ENCODE results near the gene DNAAF5. TPM values are rescaled to one million over a fixed set of nuclear protein-coding genes. Genes with fewer than 3 reads are reported as not detected.
A peak's percentile ranks its signal among the peaks of the same experiment; 100 is the strongest.

DNAAF5 gene
- total RNA-seq, 1 experiment from 2014 or later: 101 TPM

- no peaks in the 10 kb centered on the region; the same call in 1 of the 2 replicates for H3K36me3 ChIP-seq (replicated peaks; ENCODE audit: control insufficient read depth, insufficient read depth, low read length)
- DNase-seq: no peak
- H3K4me3 ChIP-seq (ENCODE audit: insufficient read depth, low read depth, low read length): no peak overlapping the region
- H3K27me3 ChIP-seq (ENCODE audit: control insufficient read depth, insufficient read depth, low read length): no peaks in the 10 kb centered on the region
Measured at GRCh38 chr7:696812-697551, 29.5 kb upstream of the DNAAF5 start.

DNA sequence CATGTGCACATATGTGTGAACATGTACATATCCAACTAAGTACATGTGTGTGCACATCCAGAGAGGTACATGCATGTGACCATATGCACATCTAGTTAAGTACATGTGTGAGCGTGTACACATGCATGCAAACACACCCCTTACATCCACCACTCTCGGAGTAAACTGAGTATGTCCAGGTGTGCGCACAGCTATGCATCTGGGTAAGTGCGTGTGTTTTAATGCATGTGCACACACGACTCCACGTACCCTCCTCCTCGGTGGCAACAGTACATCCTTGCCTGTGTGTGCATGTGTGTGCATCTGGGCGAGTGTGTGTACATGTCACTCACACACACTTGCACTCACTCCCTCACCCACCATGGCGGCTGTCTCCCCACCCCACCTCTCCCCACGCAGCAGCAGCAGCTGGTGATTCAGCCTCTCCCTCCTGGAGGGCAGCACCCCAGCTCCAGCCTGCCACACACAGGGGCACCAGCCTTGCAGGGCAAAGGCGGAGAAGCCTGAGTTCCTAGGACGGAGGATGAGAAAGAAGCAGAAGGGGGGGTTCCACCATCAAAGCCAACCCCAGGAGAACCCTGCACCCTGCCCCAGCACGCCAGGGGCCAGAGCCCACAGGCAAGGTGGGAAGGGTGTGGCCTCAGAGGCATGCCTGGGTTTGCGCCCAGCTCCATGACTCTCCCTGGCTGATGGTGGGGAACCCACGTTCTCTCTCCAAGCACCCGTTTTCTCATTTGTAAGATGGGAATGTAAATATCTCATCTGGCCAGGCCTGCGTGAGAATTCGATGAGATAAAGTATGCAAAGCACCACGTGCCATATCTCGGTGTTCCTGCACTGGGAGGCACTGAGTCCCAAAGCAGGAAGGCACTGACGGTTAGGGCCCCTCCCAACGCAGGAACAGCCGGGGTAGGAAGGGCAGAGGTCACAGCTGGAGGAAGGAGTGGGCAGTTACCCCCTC, 27.7 kb upstream of the DNAAF5 start:
- H3K4me3 ChIP-seq (ENCODE audit: insufficient read depth, low read depth, low read length): no peak overlapping the region
- H3K36me3 ChIP-seq (replicated peaks; ENCODE audit: control insufficient read depth, insufficient read depth, low read length): no peaks in the 10 kb centered on the region
- no peaks in the 10 kb centered on the region for H3K27me3 ChIP-seq (ENCODE audit: control insufficient read depth, insufficient read depth, low read length)
- DNase-seq: no peak

- DNase-seq: no peak
Measured at GRCh38 chr7:699476-700170, 26.9 kb upstream of the DNAAF5 start.

GRCh38 chr7:701086-701671, 25.3 kb upstream of the DNAAF5 start:
- no peak for DNase-seq
- H3K27me3 ChIP-seq (ENCODE audit: control insufficient read depth, insufficient read depth, low read length): no peaks in the 10 kb centered on the region

More at GRCh38 chr7:699476-700170, 26.9 kb upstream of the DNAAF5 start:
- H3K36me3 ChIP-seq (replicated peaks; ENCODE audit: control insufficient read depth, insufficient read depth, low read length): no peaks in the 10 kb centered on the region
- H3K4me3 ChIP-seq (ENCODE audit: insufficient read depth, low read depth, low read length): no peak overlapping the region
- no peaks in the 10 kb centered on the region for H3K27me3 ChIP-seq (ENCODE audit: control insufficient read depth, insufficient read depth, low read length)

GRCh38 chr7:703049-703448, 23.4 kb upstream of the DNAAF5 start:
- Histone ChIP-seq H3K4me3 (ENCODE audit: insufficient read depth, low read depth, low read length) (no peak overlapping the region), H3K27me3 (ENCODE audit: control insufficient read depth, insufficient read depth, low read length) (no peaks in the 10 kb centered on the region), H3K36me3 (replicated peaks; ENCODE audit: control insufficient read depth, insufficient read depth, low read length) (no peaks in the 10 kb centered on the region)
- DNase-seq: no peak

More at GRCh38 chr7:701086-701671, 25.3 kb upstream of the DNAAF5 start:
- H3K36me3 ChIP-seq (replicated peaks; ENCODE audit: control insufficient read depth, insufficient read depth, low read length): no peaks in the 10 kb centered on the region
- no peak overlapping the region for H3K4me3 ChIP-seq (ENCODE audit: insufficient read depth, low read depth, low read length)

GRCh38 chr7:706721-707120, 19.8 kb upstream of the DNAAF5 start:
- H3K27me3 ChIP-seq (ENCODE audit: control insufficient read depth, insufficient read depth, low read length): no peaks in the 10 kb centered on the region
- no peak for DNase-seq
- no peak overlapping the region for H3K4me3 ChIP-seq (ENCODE audit: insufficient read depth, low read depth, low read length)
- H3K36me3 ChIP-seq (replicated peaks; ENCODE audit: control insufficient read depth, insufficient read depth, low read length): no peaks in the 10 kb centered on the region

GRCh38 chr7:707296-708000, 19.1 kb upstream of the DNAAF5 start:
- Histone ChIP-seq H3K27me3 (ENCODE audit: control insufficient read depth, insufficient read depth, low read length) (no peaks in the 10 kb centered on the region), H3K4me3 (ENCODE audit: insufficient read depth, low read depth, low read length) (no peak overlapping the region), H3K36me3 (replicated peaks; ENCODE audit: control insufficient read depth, insufficient read depth, low read length) (no peaks in the 10 kb centered on the region)
- no peak for DNase-seq

DNA sequence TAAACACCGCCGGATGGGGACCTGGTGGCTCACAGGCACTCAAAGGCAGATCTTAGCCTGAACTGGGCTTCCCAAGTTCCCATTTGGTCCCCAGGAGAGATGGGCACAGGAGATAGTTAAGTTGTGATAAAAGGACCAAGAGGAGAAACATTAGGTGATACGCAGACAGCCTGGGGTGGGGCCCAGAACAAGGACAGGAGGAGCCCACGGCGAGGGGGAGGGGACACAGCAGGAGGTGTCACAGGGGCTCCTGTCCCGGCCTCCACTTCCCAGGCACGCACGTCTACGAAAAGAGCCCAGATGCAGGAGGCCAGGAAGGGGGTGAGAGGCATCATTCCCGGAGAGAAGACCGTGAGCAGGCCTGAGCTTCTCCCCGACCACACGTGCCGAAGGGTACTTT, 16.3 kb upstream of the DNAAF5 start:
- DNase-seq: no peak
- H3K4me3 ChIP-seq (ENCODE audit: insufficient read depth, low read depth, low read length): no peak overlapping the region
- no peaks in the 10 kb centered on the region for H3K36me3 ChIP-seq (replicated peaks; ENCODE audit: control insufficient read depth, insufficient read depth, low read length)
- H3K27me3 ChIP-seq (ENCODE audit: control insufficient read depth, insufficient read depth, low read length): no peaks in the 10 kb centered on the region

- Histone ChIP-seq H3K27me3 (ENCODE audit: control insufficient read depth, insufficient read depth, low read length) (no peaks in the 10 kb centered on the region), H3K36me3 (replicated peaks; ENCODE audit: control insufficient read depth, insufficient read depth, low read length) (no peaks in the 10 kb centered on the region), H3K4me3 (ENCODE audit: insufficient read depth, low read depth, low read length) (peak overlapping the region; percentile 39; the same call in 1 of the 2 replicates)
- peak; percentile 57 for DNase-seq
Measured at GRCh38 chr7:711093-711921, 15.2 kb upstream of the DNAAF5 start.

DNA sequence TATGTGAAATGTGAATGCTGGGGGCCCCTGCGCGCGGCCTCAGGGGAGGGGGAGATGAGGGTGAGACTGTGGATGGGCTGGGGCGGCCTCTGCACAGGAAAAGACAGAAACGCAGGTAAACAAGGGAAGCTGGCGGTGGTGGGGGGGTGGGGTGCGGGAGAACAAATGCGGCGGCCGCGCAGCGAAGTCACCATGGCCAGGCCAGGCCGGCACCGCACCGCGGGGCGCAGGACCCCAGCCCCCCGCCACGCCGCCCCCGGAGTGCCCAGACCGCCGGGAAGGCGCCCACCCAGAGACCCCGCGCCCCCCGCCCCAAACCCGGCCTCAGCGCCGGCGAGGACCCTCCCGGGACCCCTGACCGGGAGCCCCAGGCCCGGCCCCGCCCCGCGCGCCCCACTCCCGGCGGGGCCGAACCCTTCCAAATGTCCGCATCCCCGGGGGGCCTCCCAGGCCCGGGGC, 14.5 kb upstream of the DNAAF5 start:
- peak overlapping the region; percentile 39 for H3K4me3 ChIP-seq (ENCODE audit: insufficient read depth, low read depth, low read length)

DNA sequence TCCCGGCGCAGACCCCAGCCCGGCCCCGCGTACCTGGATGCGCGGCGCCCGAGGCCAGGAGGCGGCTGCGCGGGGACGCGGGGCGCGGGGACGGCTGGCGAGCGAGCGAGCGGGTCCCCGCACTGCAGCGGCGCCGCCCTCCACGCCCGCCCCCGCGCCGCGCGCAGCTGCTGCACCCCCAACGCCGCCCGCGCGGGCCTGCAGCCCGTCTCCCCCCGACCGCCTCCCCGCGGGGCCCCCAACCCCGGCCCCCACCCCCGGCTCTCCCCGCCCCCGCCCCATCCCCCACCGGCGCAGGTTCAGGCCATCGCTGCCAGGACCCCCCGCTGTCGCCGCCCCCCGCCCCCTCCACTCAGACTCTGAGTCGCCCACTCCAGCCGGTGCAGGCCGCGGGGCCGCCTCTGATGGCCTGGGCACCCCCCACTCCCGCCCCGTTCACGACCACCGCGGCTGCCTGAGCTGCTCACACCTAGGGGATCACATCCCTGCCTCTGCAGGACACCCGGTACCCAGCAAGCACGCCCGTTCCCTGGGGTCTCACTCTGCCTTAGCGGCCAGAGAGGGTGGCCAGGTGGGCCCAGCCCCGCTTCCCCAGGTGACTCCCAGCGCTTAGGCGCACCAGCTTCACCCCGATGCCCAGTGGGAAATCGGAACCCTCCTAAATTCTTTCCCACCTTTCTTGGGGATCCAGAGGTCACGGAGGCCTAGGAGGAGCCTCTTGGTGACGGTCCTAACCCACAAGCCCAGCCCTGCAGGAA, 13.9 kb upstream of the DNAAF5 start:
- no peaks in the 10 kb centered on the region for H3K36me3 ChIP-seq (replicated peaks; ENCODE audit: control insufficient read depth, insufficient read depth, low read length)
- peak overlapping the region; percentile 39 for H3K4me3 ChIP-seq (ENCODE audit: insufficient read depth, low read depth, low read length)
- H3K27me3 ChIP-seq (ENCODE audit: control insufficient read depth, insufficient read depth, low read length): no peaks in the 10 kb centered on the region
- peak; percentile 82 for DNase-seq

More for the DNA sequence above, 14.5 kb upstream of the DNAAF5 start:
- Histone ChIP-seq H3K36me3 (replicated peaks; ENCODE audit: control insufficient read depth, insufficient read depth, low read length) (no peaks in the 10 kb centered on the region), H3K27me3 (ENCODE audit: control insufficient read depth, insufficient read depth, low read length) (no peaks in the 10 kb centered on the region)
- DNase-seq: peak; percentile 77

DNA sequence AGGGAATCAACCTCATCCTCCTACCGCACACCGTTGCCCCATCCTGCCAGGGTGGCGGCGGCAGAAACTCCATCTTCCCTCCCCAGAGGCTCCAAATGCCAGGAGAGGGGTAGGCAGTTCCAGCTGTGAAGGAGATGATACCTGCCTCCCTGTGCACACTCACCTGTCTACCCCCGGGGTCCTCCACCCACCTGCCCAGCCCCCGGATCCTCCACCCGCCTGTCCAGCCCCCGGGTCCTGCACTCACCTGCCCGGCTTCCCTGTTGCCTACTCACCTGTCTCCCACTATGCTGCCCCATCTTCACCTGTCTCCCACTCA, 13.4 kb upstream of the DNAAF5 start:
- DNase-seq: peak; percentile 70
- Histone ChIP-seq H3K36me3 (replicated peaks; ENCODE audit: control insufficient read depth, insufficient read depth, low read length) (no peaks in the 10 kb centered on the region), H3K4me3 (ENCODE audit: insufficient read depth, low read depth, low read length) (no peak overlapping the region)

More for the DNA sequence above, 13.4 kb upstream of the DNAAF5 start:
- no peaks in the 10 kb centered on the region for H3K27me3 ChIP-seq (ENCODE audit: control insufficient read depth, insufficient read depth, low read length)
